ENCODE data around the gene FBH1.
A peak's percentile ranks its signal among the peaks of the same experiment; 100 is the strongest.
"Not testable (repeated sequence)": the region's sequence is repeated elsewhere in the genome, so short reads cannot be mapped to it uniquely, and the experiment has no call there.

The FBH1 gene

GRCh38 chr10:5876181-5876768 lies 13.8 kb upstream of the FBH1 start:
- DNase-seq (ENCODE audit: low read depth in 2 of 2): no peak

GRCh38 chr10:5877041-5877440 lies 13.0 kb upstream of the FBH1 start:
- not testable (repeated sequence) for DNase-seq (ENCODE audit: low read depth in 2 of 2)

- DNase-seq (ENCODE audit: low read depth in 2 of 2): no peak
Measured at GRCh38 chr10:5882961-5883360, 7.1 kb upstream of the FBH1 start.

GRCh38 chr10:5885619-5886018 lies 4.4 kb upstream of the FBH1 start:
- DNase-seq (ENCODE audit: low read depth in 2 of 2): no peak

- no peak for DNase-seq (ENCODE audit: low read depth in 2 of 2)
Measured at GRCh38 chr10:5887029-5887428, 3.0 kb upstream of the FBH1 start.

- no peak for DNase-seq (ENCODE audit: low read depth in 2 of 2)
Measured at GRCh38 chr10:5887641-5888040, 2.4 kb upstream of the FBH1 start.

- DNase-seq (ENCODE audit: low read depth in 2 of 2): no peak
Measured at GRCh38 chr10:5888351-5888750, 1.7 kb upstream of the FBH1 start.

GRCh38 chr10:5888843-5889623 lies 1.0 kb upstream of the FBH1 start:
- DNase-seq (ENCODE audit: low read depth in 2 of 2): peak in 1 of 2 donors; percentile 1

GRCh38 chr10:5890452-5890915 lies 441 bp downstream of the FBH1 start:
- no peak for DNase-seq (ENCODE audit: low read depth in 2 of 2)

GRCh38 chr10:5891009-5891408 lies 966 bp downstream of the FBH1 start:
- DNase-seq (ENCODE audit: low read depth in 2 of 2): no peak

- no peak for DNase-seq (ENCODE audit: low read depth in 2 of 2)
Measured at GRCh38 chr10:5892007-5892406, 2.0 kb downstream of the FBH1 start.

GRCh38 chr10:5893321-5893720 lies 3.3 kb downstream of the FBH1 start:
- DNase-seq (ENCODE audit: low read depth in 2 of 2): no peak

- DNase-seq (ENCODE audit: low read depth in 2 of 2): no peak
Measured at GRCh38 chr10:5894403-5894802, 4.4 kb downstream of the FBH1 start.

- no peak for DNase-seq (ENCODE audit: low read depth in 2 of 2)
Measured at GRCh38 chr10:5894873-5895272, 4.8 kb downstream of the FBH1 start.

- DNase-seq (ENCODE audit: low read depth in 2 of 2): no peak
Measured at GRCh38 chr10:5895365-5895764, 5.3 kb downstream of the FBH1 start.

GRCh38 chr10:5895804-5896203 lies 5.8 kb downstream of the FBH1 start:
- no peak for DNase-seq (ENCODE audit: low read depth in 2 of 2)

- no peak for DNase-seq (ENCODE audit: low read depth in 2 of 2)
Measured at GRCh38 chr10:5896208-5897052, 6.4 kb downstream of the FBH1 start.

GRCh38 chr10:5897053-5897340 lies 7.0 kb downstream of the FBH1 start:
- DNase-seq (ENCODE audit: low read depth in 2 of 2): no peak

GRCh38 chr10:5897504-5897903 lies 7.5 kb downstream of the FBH1 start:
- no peak for DNase-seq (ENCODE audit: low read depth in 2 of 2)

- no peak for DNase-seq (ENCODE audit: low read depth in 2 of 2)
Measured at GRCh38 chr10:5898163-5898562, 8.1 kb downstream of the FBH1 start.

- DNase-seq (ENCODE audit: low read depth in 2 of 2): no peak
Measured at GRCh38 chr10:5900247-5900646, 10.2 kb downstream of the FBH1 start.

- no peak for DNase-seq (ENCODE audit: low read depth in 2 of 2)
Measured at GRCh38 chr10:5902511-5903274, 12.7 kb downstream of the FBH1 start.
